GM12801 (cell line): ENCODE measurements around the gene NGEF.

Experiments used
- CTCF ChIP-seq: IDR thresholded peaks from one replicate; pipeline ENCODE4 v1.5.1; 2011; ENCODE audit warnings: control low read depth; ENCODE audit not compliant: insufficient read length; ENCODE audit errors: extremely low read depth

Gene NGEF

GRCh38 chr2:232894746-232895145 lies 118.3 kb downstream of the NGEF start:
- no peak for TF ChIP-seq CTCF

- TF ChIP-seq CTCF = no peak
Observed at GRCh38 chr2:232894251-232894650, 118.8 kb downstream of the NGEF start.

GRCh38 chr2:232893834-232894233 lies 119.2 kb downstream of the NGEF start:
- TF ChIP-seq CTCF = no peak

GRCh38 chr2:232892843-232893242 lies 120.2 kb downstream of the NGEF start:
- no peak for TF ChIP-seq CTCF

GRCh38 chr2:232892221-232892620 lies 120.8 kb downstream of the NGEF start:
- no peak for TF ChIP-seq CTCF

- no peak for TF ChIP-seq CTCF
Observed at GRCh38 chr2:232891621-232892071, 121.4 kb downstream of the NGEF start.

- TF ChIP-seq CTCF = no peak
Observed at GRCh38 chr2:232890896-232891601, 122.0 kb downstream of the NGEF start.

- no peak for TF ChIP-seq CTCF
Observed at GRCh38 chr2:232890536-232890895, 122.5 kb downstream of the NGEF start.
